ENCODE data around the gene EXOG. TPM values are rescaled to one million over a fixed set of nuclear protein-coding genes. Genes with fewer than 3 reads are reported as not detected.

The EXOG gene
- total and polyA plus RNA-seq, 10 of the 15 experiments (the other 5 are each of a cell fraction or from before 2014, with no cell fraction given): 7.8 to 20.9 (median 19.6) TPM

GRCh38 chr3:38500688-38501417 is 4.7 kb downstream of the EXOG start:
- in situ Hi-C loops (cut with MboI) (no loop called here), intact Hi-C loops (cut with micrococcal nuclease; ENCODE audit: unreplicated experiment) (no loop called here)
- Histone ChIP-seq H3K9ac (ENCODE audit: control insufficient read depth, insufficient read depth, low read length) (no peak overlapping the region), H3K4me1 (ENCODE audit: control insufficient read depth, insufficient read depth, low read length) (no peaks in the 10 kb centered on the region), H3K27me3 (replicated peaks in 1 of 2; ENCODE audit: control insufficient read depth in 2 of 2, insufficient read depth in 2 of 2, low read length in 1 of 2) (no peaks in the 10 kb centered on the region), H3K4me3 (no peak overlapping the region), H3K36me3 (ENCODE audit: control insufficient read depth in 2 of 2, insufficient read depth in 2 of 2, low read length in 1 of 2) (peaks cover 0 to 8% of the 10 kb centered on the region in 2 experiments; a peak in 1 of 4 replicates), H3K9me3 (replicated peaks; ENCODE audit: control insufficient read depth, insufficient read depth, low read length) (no peaks in the 10 kb centered on the region), H4K20me1 (ENCODE audit: control insufficient read depth, insufficient read depth) (no peaks in the 10 kb centered on the region), H3K79me2 (ENCODE audit: control insufficient read depth, insufficient read depth, low read length) (peaks cover 11% of the 10 kb centered on the region), H3K27ac (ENCODE audit: control insufficient read depth, insufficient read depth) (no peak overlapping the region), H3K4me2 (ENCODE audit: control insufficient read depth, insufficient read depth) (no peak overlapping the region), H2AFZ (ENCODE audit: control insufficient read depth, low read depth, low read length) (no peak overlapping the region)
- ChIA-PET SMC1A (ENCODE audit: uncharacterized antibody, unreplicated experiment) (interaction anchor here (0.5 to 1.5 kb wide), 2 partner anchors 20 to 508 kb away, joined by 3 to 8 read pairs; no protein-coding TSS in a partner anchor), CTCF (interaction anchor here (0.7 to 5.0 kb wide), 4 partner anchors 9 to 537 kb away, joined by 3 to 40 read pairs (median 6); no protein-coding TSS in a partner anchor), POLR2A (interaction anchor here (1.1 kb wide), 1 partner anchor 363 kb away, joined by 3 read pairs; the partner anchor contains the start of gene ACAA1), RAD21 (ENCODE audit: unreplicated experiment) (interaction anchor here (0.6 to 1.1 kb wide), 3 partner anchors 21 to 523 kb away, joined by 3 read pairs; no protein-coding TSS in a partner anchor)
- ATAC-seq (no peak), FAIRE-seq (no peak), DNase-seq (ENCODE audit: low read depth, low spot score) (no peak)
- TF ChIP-seq ZNF274 (IDR thresholded peaks at IDR 0.05; ENCODE audit: insufficient read depth, insufficient read length) (no peak), NFYB (IDR thresholded peaks at IDR 0.05; ENCODE audit: insufficient read depth, low read depth, low read length) (no peak), MTA2 (IDR thresholded peaks at IDR 0.05; ENCODE audit: low read depth) (no peak), ZBTB4 (CRISPR knock-in tag; IDR thresholded peaks at IDR 0.05) (no peak), HDAC2 (IDR thresholded peaks at IDR 0.05) (no peak), TAF1 (IDR thresholded peaks at IDR 0.05; ENCODE audit: borderline replicate concordance, low read depth, low read length) (no peak), PKNOX1 (IDR thresholded peaks at IDR 0.05) (no peak), MYB (IDR thresholded peaks at IDR 0.05; ENCODE audit: borderline replicate concordance, low read depth, low read length) (no peak), E4F1 (IDR thresholded peaks at IDR 0.05; ENCODE audit: borderline replicate concordance, partially characterized antibody) (no peak)
- BruUV-seq (replicated peaks): no TSS peak
- WGBS (ENCODE audit: insufficient coverage, insufficient replicate concordance, low lambda C conversion rate, missing lambda C conversion rate): 97% methylated on average over 2 of the region's 2 CpGs
